Putamen (tissue), 1 donor: ENCODE results near the gene CGNL1.

Experiments
- DNase-seq: peaks from one replicate; pipeline ENCODE4 v3.0.0-alpha.2; 2016; ENCODE audit warnings: low spot score

CGNL1 gene, protein sequence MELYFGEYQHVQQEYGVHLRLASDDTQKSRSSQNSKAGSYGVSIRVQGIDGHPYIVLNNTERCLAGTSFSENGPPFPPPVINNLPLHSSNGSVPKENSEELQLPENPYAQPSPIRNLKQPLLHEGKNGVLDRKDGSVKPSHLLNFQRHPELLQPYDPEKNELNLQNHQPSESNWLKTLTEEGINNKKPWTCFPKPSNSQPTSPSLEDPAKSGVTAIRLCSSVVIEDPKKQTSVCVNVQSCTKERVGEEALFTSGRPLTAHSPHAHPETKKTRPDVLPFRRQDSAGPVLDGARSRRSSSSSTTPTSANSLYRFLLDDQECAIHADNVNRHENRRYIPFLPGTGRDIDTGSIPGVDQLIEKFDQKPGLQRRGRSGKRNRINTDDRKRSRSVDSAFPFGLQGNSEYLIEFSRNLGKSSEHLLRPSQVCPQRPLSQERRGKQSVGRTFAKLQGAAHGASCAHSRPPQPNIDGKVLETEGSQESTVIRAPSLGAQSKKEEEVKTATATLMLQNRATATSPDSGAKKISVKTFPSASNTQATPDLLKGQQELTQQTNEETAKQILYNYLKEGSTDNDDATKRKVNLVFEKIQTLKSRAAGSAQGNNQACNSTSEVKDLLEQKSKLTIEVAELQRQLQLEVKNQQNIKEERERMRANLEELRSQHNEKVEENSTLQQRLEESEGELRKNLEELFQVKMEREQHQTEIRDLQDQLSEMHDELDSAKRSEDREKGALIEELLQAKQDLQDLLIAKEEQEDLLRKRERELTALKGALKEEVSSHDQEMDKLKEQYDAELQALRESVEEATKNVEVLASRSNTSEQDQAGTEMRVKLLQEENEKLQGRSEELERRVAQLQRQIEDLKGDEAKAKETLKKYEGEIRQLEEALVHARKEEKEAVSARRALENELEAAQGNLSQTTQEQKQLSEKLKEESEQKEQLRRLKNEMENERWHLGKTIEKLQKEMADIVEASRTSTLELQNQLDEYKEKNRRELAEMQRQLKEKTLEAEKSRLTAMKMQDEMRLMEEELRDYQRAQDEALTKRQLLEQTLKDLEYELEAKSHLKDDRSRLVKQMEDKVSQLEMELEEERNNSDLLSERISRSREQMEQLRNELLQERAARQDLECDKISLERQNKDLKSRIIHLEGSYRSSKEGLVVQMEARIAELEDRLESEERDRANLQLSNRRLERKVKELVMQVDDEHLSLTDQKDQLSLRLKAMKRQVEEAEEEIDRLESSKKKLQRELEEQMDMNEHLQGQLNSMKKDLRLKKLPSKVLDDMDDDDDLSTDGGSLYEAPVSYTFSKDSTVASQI

GRCh38 chr15:57375827-57376695, at the start of gene CGNL1:
Gene CGNL1, plus strand, starts transcription at chr15:57376505. Its CDS starts 61,495 bp downstream, at chr15:57438000.
- DNase-seq = no peak

- DNase-seq = no peak
Observed at GRCh38 chr15:57327985-57328471, 48.3 kb upstream of the CGNL1 start.

GRCh38 chr15:57328479-57328878, 47.8 kb upstream of the CGNL1 start:
- no peak for DNase-seq

DNA sequence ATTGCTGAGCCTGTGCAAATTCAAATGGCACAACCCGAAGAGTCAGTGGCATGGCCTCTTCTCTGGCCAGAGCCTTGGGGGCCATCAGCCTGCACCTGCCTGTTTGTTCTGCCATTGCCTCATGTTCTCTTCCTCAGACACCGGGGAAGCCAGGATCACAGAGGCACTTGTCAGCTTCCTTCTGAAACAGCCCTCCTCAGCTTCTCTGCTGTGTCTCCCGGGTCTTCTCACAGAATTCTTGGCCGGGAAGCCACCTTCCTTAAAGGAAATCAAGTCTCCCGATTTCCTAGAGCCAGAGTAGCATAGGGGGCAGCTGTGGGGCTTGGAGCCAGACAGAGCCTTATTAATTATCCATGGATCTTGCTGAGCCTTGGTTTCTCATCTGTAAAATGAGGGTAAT, 47.4 kb upstream of the CGNL1 start:
- DNase-seq = no peak

- DNase-seq = no peak
Observed at GRCh38 chr15:57329582-57330367, 46.5 kb upstream of the CGNL1 start.

DNA sequence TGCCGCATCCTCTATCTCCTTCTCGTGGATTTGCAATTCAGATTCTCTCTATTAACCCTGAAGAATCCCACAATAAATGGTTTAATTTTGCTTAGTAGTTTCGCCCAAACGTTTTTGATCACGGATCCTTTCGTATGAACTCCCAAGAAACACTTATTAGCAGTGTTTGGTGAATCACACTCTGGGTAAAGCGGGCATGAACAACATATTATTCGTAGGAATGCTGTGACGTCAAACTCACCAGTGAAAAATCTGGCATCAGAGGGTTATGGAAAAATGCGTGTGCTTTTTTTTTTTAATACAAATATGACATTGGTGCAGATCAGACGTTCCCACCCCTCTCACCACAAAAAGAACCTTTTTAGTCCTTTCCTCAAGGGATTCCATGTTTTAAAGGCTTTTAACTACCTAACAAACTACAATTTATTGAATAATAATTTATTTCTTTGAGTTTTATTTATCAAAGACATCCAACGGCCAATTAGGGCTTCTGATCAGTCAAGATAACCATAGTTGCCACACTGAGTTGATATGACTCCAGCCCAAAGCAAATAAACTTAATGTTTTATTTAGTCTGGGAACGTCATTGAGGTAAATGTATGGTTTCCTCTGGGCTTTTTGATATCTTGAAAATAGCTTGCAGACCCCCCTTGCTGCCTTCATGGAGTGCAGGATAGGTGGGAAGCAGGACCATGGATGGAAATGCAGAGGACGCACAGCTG, 45.5 kb upstream of the CGNL1 start:
- no peak for DNase-seq

- DNase-seq = no peak
Observed at GRCh38 chr15:57332326-57332725, 44.0 kb upstream of the CGNL1 start.

GRCh38 chr15:57333487-57333886, 42.8 kb upstream of the CGNL1 start:
- DNase-seq = no peak

DNA sequence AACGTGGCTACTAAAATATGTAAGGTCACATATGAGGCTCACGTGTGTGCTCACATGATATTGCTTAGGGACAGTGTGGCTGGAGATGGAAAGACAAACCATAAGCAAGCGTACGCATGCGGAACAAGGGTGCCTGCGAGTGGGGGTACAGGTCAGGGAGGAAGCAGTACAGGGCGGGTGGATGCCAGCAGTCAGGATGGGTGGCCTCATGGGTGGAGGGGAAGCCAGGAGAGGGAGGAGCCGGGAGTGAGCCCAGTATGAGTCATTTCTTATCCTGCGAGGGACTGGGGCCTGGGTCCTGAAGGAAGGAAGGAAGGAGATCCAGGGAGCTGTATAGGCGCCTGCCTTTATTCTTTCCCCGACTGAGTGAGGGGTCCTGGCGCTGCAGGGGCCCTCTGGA, 42.0 kb upstream of the CGNL1 start:
- no peak for DNase-seq

GRCh38 chr15:57335293-57335715, 41.0 kb upstream of the CGNL1 start:
- no peak for DNase-seq

GRCh38 chr15:57335719-57336118, 40.6 kb upstream of the CGNL1 start:
- no peak for DNase-seq

GRCh38 chr15:57337868-57338411, 38.4 kb upstream of the CGNL1 start:
- DNase-seq = no peak

DNA sequence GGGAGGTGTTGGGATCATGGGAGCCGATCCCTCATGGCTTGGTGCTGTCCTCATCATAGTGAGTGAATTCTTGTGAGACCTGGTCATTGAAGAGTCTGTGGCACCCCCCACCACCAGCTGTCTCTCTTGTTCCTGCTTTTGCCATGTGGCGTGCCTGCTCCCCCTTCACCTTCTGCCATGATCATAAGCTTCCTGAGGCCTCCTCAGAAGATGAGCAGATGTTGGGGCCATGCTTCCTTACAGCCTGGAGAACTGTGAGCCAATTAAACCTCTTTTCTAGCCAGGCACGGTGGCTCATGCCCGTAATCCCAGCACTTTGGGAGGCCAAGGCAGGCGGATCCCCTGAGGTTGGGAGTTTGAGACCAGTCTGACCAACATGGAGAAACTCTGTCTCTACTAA, 37.0 kb upstream of the CGNL1 start:
- no peak for DNase-seq

GRCh38 chr15:57340682-57341259, 35.5 kb upstream of the CGNL1 start:
- no peak for DNase-seq

- DNase-seq = no peak
Observed at GRCh38 chr15:57343048-57343447, 33.3 kb upstream of the CGNL1 start.

DNA sequence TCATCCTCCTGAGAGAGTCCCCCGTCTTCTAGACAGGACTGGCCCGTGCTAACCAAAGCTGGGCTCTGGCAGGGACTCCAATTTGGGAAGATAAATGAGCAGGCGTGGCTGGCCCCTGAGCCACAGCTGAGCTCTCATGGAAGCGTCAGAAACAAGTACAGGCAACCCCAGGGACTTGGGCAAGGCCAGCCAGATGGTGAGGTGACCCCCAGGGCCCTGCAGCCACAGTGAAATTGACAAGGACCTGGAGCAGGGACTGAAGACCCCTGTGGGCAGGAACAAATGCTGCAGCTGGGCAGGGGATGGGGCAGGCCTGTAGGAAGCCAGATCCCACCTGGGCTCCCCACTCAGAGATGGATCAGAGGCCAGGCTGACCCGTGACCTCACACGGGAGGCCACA, 32.8 kb upstream of the CGNL1 start:
- DNase-seq = no peak

- no peak for DNase-seq
Observed at GRCh38 chr15:57344282-57344681, 32.0 kb upstream of the CGNL1 start.

DNA sequence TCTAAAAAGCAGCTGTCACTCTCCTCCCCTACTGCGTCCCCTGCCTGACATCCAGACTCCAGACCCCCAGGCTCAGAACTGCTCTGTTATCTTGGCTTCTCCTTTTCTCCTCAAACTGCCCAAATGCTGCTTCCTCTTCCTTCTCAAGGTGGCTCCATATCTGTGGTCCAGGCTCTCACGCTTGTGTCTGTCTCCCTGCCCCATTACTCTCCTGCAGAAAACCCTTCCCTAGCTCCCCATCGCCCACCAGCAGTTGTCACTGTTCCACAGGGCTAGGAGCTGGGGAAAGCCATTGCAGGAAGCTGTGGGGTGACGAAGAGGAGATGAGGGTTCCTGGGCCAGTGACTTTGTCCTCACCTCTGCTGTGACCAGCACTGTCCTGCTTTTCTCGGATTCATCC, 30.7 kb upstream of the CGNL1 start:
- DNase-seq = no peak

DNA sequence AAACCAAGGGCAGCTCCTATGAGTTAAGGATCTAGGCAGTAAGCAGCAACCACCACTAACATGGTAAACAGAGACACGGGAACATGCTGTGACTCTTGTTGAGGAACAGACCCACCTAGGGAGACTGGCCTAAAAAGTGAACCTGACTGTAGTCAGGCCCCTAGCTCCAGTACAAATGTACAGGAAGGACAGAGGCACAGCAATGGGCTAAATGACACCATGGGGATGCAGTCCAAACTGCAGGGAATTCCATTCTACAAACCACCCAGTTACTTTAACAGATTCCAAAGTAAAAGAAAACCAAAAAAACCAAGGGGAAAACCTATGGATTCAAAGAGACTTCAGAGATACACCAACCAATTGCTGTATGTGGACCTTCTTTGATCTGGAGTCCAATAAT, 28.2 kb upstream of the CGNL1 start:
- DNase-seq = no peak
